ENCODE results near the gene CCDC154.

CCDC154 gene

GRCh38 chr16:1460602-1461138 lies 16.3 kb upstream of the CCDC154 start:
- Histone ChIP-seq H3K9ac (no peak overlapping the region), H3K4me3 (ENCODE audit: low read depth, low read length) (no peak overlapping the region), H3K27ac (no peak overlapping the region), H2AFZ (no peak overlapping the region), H3K79me2 (peaks cover 7% of the 10 kb centered on the region), H3K4me1 (no peaks in the 10 kb centered on the region), H3K4me2 (ENCODE audit: low read length) (no peak overlapping the region), H3K9me3 (ENCODE audit: control insufficient read depth, low read length) (no peaks in the 10 kb centered on the region), H3K36me3 (ENCODE audit: control insufficient read depth, insufficient read depth, low read length) (no peaks in the 10 kb centered on the region), H3K27me3 (ENCODE audit: control insufficient read depth, insufficient read depth, low read length) (no peaks in the 10 kb centered on the region)
- TF ChIP-seq CTCF (IDR thresholded peaks at IDR 0.05), result no peak

GRCh38 chr16:1459967-1460366 lies 15.6 kb upstream of the CCDC154 start:
- H3K4me3 ChIP-seq (ENCODE audit: low read depth, low read length), result no peak overlapping the region

GRCh38 chr16:1458977-1459341 lies 14.6 kb upstream of the CCDC154 start:
- Histone ChIP-seq H3K27me3 (ENCODE audit: control insufficient read depth, insufficient read depth, low read length) (no peaks in the 10 kb centered on the region), H3K9ac (no peak overlapping the region), H3K4me1 (no peaks in the 10 kb centered on the region), H3K4me3 (ENCODE audit: low read depth, low read length) (no peak overlapping the region), H3K36me3 (ENCODE audit: control insufficient read depth, insufficient read depth, low read length) (no peaks in the 10 kb centered on the region), H3K27ac (no peak overlapping the region), H2AFZ (no peak overlapping the region), H3K9me3 (ENCODE audit: control insufficient read depth, low read length) (no peaks in the 10 kb centered on the region), H3K79me2 (peaks cover 4% of the 10 kb centered on the region), H3K4me2 (ENCODE audit: low read length) (no peak overlapping the region)
- TF ChIP-seq CTCF (IDR thresholded peaks at IDR 0.05), result no peak

More at GRCh38 chr16:1459967-1460366, 15.6 kb upstream of the CCDC154 start:
- Histone ChIP-seq H2AFZ (no peak overlapping the region), H3K4me2 (ENCODE audit: low read length) (no peak overlapping the region), H3K79me2 (peaks cover 6% of the 10 kb centered on the region), H3K4me1 (no peaks in the 10 kb centered on the region), H3K9ac (no peak overlapping the region), H3K27me3 (ENCODE audit: control insufficient read depth, insufficient read depth, low read length) (no peaks in the 10 kb centered on the region), H3K27ac (no peak overlapping the region), H3K9me3 (ENCODE audit: control insufficient read depth, low read length) (no peaks in the 10 kb centered on the region), H3K36me3 (ENCODE audit: control insufficient read depth, insufficient read depth, low read length) (no peaks in the 10 kb centered on the region)
- no peak for TF ChIP-seq CTCF (IDR thresholded peaks at IDR 0.05)

- Histone ChIP-seq H3K27me3 (ENCODE audit: control insufficient read depth, insufficient read depth, low read length) (no peaks in the 10 kb centered on the region), H3K36me3 (ENCODE audit: control insufficient read depth, insufficient read depth, low read length) (no peaks in the 10 kb centered on the region)
These were observed 14.1 kb upstream of the CCDC154 start for GRCh38 chr16:1458336-1458976.

More at GRCh38 chr16:1458336-1458976, 14.1 kb upstream of the CCDC154 start:
- H3K9ac ChIP-seq, result no peak overlapping the region
- TF ChIP-seq CTCF (IDR thresholded peaks at IDR 0.05), result no peak
- H3K27ac ChIP-seq, result no peak overlapping the region
- H3K4me3 ChIP-seq (ENCODE audit: low read depth, low read length), result no peak overlapping the region
- no peaks in the 10 kb centered on the region for H3K4me1 ChIP-seq
- no peak overlapping the region for H3K4me2 ChIP-seq (ENCODE audit: low read length)
- H3K9me3 ChIP-seq (ENCODE audit: control insufficient read depth, low read length), result no peaks in the 10 kb centered on the region
- peaks cover 4% of the 10 kb centered on the region for H3K79me2 ChIP-seq
- no peak overlapping the region for H2AFZ ChIP-seq
